Stimulated activated CD8-positive, alpha-beta memory T cell treated with anti-CD3 and anti-CD28 coated beads, Interleukin-4, amount 100 ng/mL, for 48 hours (primary cell): Measurements from ENCODE around the gene ABTB2.

ENCODE experiments used
- DNase-seq: peaks from one replicate; pipeline ENCODE4 v3.0.0-alpha.2; 2020

ABTB2 gene

DNA sequence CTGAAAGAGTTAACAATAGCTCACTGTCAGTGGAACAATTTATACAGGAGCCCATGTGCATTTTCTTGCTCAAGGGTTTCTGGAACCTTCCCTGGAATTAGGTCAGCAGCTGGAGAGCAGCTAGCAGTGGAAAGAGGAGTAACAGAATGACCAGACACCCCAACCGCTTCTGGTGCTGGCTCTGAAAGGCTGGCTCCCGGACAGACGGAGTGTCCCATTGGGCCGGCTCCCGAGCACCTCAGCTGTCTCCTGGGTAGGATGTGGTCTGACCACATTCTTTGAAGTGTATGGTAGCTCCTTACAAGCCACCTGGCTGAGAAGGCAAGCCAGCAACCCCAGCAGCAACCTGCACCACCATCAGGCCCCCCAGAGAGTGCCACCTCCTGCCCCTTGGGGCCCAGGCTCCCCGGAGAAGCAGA, 44.7 kb downstream of the ABTB2 start:
- DNase-seq = no peak

DNA sequence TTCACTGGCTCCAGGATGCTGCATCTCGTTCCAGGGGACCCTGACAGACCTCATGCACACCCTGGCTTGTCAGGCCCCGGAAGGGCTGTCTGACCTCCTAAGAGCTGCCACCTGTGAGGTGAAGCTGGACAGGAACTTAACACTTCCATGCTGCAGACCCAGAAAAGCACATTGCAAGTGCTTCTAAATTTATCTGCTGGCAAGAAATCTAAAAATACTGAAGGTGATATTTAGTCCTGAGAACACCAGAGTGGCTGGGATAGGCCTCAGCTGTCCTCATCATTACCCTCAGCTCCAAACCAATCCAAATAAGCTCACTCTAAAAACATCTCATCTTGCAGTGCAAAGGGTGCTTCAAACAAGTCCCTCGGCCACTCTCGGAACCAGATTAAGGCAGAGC, 46.7 kb downstream of the ABTB2 start:
- no peak for DNase-seq

DNA sequence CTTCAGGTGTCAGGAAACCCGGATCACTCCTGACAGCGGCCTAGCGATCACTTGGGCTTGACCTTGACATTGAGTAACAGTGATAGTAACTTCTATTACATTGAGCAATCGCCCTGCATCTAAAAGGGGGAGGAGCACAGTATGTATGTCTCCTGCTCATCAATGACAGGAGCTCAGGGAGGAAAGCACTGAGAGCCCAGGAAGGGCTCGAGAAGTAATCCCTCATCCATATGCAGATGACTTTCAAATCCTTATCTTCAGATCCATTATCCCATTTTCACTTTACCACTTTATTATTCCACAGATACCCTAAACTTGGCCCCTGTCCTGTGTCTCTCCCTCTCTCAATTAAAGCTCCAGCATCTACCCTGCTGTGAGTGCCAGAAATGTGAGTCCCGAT, 47.8 kb downstream of the ABTB2 start:
- DNase-seq = no peak

DNA sequence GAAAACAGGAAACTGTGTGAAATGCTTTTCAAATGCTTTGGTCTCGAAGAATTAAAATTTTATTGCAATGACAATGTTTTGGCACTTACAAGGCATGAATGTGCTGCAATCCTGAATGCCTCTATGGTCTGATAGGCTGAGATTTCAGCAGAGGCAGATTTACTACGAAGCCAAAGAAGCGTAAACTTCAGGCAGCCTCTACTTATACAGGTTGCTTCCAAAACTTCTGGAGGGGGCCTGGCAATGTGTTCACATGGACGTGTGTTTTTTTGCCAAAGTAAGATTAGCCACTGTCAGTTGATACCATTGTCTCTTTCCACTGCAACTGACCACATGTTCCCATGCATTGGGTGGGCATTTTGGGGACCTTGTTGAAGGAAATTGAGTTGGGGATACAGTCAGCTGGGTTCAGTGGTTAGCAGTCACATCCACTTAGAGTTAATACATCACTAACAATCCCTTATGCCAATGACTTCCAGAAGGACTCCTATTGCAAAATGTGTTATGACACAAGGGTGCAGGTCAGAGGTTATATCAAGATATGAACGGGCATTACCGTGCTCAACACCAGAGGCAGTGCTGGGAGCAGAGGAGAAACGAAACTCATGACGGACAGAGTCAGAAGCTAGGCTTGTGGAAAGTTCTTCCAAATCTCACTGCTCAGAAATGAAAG, 48.8 kb downstream of the ABTB2 start:
- DNase-seq = no peak

DNA sequence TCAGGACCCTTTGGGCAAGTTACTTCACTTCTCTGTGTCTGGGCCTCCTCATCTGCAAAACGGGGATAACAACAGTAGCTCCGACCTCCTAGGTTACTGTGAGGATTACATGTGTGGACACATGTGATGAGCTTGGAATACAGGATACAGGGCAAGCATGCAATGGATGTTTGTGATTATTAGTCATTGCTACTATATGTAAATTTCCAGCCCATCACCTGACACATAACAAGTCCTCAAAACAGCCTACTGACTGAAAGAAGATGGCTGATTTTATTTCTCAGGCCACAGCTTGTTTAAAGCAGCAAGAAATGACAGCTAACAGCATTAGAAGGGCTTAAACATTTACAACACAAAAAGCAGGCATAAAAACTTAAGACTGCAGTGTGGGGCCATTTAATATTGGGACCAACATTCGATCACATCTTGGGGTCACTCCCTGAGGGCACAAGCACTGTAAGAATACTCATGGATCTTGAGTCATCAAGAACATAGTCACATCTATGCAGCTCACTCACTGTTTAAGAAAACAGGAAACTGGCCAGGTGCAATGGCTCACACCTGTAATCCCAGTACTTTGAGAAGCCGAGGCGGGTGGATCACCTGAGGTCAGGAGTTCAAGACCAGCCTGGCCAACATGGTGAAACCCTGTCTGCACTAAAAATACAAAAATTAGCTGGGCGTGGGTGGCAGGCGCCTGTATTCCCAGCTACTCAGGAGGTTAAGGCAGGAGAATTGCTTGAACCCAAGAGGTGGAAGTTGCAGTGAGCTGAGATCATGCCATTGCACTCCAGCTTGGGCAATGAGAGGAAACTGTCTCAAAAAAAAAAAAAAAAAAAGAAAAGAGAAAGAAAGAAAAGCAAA, 49.5 kb downstream of the ABTB2 start:
- DNase-seq = no peak

DNA sequence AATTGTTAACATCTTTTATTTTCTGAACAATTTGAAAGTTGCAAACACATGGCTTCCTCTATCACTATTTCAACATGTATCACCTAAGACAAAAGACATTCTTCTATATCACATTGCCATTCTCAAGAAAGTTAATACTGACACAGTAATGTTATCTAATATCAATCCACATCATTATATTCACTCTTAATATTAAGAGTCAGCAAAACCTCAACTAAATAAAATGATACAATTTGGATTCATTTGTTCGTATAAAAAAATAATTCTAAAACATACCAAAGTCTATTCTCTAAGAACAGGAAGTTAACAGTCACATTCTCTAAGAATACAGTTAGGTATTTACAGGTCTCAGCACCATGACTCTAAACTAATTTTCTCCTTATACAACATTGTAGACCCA, 52.0 kb downstream of the ABTB2 start:
- no peak for DNase-seq

DNA sequence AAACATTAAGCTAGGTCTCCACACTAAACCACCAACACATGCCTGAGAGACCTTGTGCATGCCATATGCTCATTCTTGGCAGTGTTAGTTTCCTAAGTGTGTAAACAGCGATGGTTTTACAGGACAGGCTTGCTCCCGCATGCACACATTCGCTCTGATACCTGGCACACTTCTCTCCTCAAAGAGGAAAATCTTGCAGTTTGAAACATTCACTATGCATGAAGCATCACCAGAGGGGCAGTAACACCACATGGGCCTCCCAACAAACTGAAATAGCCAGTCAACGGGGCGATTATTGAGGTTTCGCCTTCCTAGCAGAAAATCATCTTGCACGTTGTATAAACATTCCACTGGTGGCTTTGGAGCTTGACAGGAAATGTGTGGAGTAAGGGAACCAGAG, 52.6 kb downstream of the ABTB2 start:
- no peak for DNase-seq

DNA sequence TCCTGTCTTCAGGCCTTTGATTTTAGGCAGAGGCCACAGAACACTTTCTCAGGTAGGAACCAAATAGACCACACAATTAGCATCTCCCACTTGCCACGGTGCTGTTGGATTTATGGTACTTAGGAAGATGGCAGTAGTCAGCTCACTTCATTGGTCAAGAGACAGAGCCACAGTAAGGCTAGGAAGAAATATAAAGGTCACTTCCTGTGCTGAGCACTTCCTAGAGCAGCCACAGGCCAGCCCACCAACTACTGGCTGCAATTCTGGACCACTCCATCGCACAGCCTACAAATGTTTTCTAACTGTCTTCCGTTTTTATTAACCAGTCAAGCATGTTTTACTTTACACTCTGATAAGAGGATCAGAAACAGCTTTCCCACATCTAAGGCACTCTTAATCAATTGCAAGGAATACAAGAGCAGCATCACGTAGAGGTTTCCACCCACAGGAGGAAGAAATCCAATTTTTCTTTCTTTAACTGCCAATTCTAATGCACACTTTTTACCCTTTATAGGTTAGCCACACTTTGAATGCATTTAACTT, 54.7 kb downstream of the ABTB2 start:
- DNase-seq = no peak

DNA sequence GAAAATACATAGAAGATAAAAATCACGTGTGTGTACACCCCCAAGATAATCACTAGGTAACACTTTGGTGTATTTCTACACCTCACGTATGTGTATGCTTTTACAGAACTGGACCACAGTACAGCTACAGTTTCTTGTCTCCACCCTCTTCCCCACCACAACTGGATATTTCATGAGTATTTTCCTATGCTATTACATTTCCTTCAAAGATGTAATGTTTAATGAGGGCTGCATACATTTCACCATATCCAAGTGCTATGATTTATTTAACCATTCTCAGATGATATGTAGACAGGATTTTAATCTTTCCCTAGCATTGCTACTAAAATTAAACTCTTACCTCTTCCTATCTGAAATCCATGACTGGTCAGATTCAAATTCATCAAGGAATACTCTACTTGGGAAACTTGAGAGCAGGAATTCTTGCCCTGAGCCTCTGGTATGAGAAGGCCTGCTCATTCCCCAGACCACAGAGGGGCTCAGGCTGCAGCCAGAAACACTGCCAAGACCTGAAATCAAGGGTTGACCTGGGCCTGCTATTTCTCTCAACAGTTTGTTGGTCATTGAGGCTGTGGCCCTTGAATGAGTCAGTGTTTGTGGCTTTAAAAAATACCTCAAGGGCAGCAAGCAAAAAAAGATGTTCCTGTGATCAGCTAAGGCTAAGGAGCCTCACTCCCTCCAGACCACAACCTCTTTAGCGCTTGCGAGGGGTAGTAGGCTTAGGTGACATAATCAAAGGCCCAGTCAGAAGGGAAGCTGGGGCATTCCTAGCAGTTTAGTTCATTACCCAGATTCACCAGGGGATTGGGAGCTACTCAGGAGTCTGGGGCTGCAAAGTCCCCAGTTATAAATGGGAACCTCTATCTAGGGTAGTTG, 55.5 kb downstream of the ABTB2 start:
- no peak for DNase-seq

DNA sequence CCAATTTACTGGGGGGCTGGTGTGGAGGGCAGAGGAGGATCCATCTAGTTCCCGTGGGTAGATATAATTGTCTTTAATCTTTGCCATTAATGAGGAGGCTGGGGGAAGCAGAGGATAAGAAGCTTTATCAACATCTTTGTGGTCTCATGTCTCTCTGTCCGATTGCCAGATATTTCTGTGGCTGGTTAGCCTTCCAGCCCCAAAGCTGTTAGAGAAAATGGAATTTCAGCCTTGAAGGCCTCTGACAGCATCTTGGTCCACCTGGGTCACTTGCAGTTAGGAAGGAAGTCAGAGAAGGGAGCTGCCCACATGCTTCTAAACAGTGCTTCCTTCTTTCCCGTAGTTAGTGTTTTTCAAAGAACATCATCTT, 56.9 kb downstream of the ABTB2 start:
- no peak for DNase-seq

DNA sequence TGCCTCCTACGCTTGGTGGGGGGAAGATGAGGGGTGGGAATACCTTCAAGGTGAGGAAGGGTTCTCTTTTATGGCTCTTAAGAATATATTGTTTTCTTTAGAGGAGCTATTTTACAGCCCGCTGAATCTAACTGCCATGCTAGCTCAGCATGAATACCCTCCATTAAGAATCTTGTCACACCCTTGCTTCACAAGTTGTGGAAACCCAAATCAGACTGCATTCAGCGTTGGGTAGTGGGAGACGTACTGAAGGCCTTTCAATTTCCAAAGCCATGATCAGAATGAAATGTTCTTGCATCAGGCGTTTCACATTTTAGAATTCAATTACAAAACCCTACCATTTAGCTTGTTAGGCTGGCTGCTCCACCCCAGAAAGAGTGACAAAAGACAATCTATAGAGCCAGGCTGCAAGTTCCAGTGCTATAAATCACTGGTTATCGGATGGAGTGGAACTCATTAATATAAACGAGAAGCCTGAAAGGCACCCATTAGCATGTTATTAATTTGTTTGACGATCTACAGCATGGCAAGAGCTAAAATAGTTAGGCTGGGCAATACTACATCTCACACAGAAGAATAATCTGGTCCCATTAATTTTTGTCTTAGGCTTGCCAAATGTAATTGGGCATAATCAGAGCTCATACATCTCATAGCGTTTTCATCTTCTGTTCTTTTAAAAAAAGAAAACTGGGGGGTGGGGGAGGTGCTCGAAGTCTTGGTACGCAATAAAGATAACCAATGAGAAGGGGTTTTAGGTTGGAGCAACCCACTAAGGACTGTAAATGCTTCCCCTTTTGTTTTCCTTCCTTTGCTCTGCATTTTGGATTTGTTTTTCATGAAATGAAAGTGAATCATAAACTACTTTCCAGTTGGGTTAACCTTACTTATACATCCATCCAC, 57.5 kb downstream of the ABTB2 start:
- DNase-seq = no peak

DNA sequence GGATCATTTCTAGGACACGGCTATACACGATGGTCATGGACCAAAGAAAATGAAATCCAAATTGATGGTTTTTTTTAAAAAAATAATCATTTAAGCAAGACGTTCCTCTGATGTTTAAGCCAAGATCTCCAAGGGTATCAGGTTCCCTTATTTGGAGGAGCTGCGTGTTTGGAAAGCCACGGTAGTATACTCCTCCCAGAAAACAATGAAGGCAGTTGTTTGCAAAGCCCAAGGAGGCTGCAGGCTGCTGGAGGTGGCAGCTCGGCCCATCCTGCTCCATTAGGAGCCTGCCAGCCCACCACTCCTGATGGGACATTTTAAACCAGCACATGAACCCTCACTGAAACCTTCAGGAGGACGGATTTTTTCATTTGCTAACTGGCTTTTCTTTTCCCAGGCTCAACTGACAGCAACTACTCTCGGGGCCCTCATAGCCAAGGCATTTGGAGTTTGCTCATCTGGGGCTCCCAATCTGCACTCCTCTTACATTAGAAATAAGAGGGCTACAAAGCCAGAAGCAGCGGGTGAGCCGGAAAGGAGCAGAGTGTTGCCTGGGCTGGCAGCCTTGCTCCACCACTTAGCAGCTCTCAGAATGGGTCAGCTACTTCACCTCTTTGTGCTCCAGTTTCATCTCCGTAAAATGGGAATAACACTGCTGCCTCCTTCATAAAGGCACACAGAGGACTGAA, 58.4 kb downstream of the ABTB2 start:
- DNase-seq = no peak

DNA sequence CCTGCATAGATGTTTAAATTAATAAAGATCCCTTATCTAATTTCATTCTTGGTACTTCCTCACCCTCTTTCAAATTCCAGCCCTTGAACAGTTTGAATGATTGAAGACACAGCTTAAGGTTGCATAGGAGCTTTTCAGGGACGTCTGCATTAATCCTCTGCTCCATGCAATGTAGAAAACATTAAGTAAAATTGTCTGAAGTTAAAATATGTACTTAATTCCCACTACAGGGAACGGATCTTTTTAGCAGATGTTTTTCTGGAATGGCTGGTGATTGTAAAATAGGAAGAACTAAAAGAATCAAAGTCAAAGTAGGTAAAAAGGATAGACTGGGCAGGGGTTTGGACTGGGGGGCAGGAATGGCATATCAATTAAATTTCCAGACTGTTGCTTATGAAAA, 58.9 kb downstream of the ABTB2 start:
- no peak for DNase-seq

DNA sequence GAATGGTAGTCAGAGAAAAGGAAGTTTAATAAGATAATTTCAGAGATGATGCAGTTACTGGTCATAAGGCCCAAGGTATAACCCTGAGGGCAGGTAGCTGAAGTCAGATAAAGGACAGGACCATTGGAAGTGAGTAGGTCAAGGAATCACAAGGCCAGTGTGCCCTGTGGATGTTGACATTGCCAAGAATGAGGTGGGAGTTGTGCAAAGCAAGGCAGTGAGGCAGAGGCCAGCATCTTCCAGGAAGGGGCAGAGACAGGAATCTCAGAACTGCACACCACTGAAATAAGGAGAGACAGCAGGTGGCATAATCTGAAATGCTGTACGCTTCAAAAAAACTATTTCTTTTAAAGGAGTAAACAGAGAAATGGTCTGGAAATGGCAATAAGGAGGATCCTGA, 61.4 kb downstream of the ABTB2 start:
- DNase-seq = no peak

DNA sequence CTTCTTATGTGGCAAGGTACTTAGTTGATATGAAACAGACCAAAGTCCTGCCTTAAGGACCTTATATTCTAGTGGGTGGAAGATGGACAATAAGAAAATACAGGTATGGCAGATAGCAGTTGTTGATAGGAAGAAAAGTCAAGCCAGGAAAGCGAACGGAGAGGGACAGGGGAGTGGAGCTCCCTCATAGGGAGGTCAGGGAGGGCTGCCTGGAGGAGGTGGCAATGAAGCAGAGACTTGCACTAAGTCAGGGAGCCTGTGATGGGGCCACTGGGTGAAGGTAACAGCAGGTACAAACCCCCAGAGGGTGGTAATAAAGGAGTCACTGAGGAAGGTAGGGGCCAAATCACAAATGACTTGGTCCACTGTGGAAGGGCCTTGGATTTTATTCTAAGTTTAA, 65.3 kb downstream of the ABTB2 start:
- DNase-seq = no peak

DNA sequence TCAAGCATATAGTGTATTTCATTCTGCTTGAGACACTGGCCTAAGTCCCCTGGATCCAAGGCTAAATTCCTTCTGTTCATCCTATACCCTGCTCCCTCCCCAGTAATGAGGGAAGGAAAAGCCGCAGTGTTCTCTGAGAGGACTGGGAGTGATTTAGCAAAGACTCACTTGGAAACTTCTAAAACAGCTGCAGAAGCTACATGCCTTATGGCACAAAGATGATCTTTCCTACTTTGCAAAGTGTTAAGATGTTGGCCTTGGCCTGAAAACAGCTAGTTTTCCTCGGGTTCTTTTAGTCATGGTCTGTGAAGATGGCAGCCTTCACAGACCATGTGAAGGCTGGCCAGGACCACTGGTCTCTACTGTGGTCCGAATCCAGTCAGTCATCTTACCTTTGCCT, 65.7 kb downstream of the ABTB2 start:
- no peak for DNase-seq

DNA sequence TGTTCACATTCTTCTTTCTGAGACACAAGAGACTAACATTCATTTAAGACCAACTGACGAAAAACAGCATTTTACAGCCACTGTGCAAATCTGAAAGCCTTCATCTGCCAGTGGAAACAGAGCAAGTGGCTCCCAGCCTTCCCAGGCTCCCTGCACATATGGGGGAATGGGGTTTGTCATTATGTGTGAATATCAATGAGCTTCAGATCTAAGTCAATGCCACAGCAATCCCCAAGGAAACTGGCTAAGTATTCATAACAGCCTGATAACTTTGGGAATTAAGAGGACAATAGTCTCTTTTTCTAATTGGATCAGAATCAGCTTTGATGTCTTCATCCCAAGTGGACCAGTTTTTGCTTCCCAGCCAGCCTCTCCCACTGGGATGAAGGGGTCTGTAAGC, 66.9 kb downstream of the ABTB2 start:
- no peak for DNase-seq

DNA sequence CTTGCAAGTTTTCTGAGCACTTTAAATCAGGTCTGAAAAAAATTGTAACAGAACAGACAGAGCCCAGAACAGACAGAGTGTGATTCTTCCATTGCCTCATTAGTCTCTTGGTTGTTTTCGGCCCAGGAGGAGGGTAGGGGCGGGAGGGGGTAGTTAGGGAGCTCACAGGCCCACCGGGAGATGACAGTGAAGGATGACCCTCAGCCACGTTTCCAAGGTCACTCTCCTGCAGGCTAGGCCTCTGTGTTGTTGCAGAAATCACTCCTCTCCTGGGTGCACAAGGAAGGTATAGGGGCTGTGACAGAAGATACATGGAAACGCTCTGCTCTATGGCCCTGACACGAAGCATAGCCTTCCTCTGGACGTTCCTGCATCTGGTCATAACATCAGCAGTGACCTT, 69.3 kb downstream of the ABTB2 start:
- no peak for DNase-seq

DNA sequence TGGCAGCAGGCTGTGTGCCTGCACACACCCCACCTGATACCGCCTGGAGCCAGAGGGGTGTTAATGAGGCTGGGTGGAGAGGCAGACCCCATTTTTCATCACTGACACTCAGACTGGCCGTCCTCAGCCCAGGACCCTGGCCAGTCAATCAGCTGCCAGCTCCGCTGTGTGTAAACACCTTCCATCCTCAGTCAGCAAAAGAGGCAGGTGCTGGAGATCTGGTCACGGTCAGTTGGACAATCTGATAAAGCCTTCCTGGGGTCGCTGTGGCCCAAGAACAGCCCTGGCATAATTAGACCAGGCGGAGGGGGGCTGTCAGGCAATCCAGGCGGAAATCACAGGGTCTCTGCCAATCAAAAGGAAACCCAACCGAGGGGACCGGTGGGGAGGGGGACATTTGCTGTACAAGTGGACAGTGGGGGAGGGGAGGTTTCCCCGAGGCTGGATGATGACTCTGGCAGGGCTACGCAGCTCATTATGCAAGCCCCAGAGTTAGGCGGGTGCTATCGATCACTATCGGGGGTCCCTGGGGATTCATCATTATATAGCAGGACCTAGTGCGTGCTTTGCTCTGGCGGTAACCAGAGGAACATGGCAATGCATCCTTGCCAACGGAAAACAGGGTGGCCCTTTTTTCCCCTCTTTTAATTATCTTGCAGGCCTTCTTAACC, 72.9 kb downstream of the ABTB2 start:
- no peak for DNase-seq

DNA sequence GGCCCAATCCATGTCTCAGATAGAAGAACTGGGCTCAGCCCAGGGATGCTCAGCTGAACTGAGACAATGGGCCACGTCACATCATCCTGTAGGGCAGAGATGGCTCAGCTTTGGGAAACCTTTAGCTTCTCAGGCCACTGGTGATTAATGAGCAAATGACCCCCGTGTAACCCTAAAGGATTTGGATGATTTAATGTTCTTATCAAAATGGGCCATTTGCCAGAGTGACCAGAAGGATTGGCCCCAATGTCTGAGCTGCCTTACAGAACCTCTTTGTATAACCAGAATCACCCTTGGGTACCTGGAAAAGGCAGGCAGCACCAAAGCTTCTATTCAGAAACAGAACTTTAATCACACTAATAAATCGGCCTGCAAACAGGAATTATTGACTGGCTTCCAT, 73.7 kb downstream of the ABTB2 start:
- no peak for DNase-seq
